ENCODE measurements around the gene GTF2H1. TPM values are rescaled to one million over a fixed set of nuclear protein-coding genes. Genes with fewer than 3 reads are reported as not detected.
A peak's percentile ranks its signal among the peaks of the same experiment; 100 is the strongest.

Gene GTF2H1
- total and polyA plus RNA-seq, 9 of the 15 experiments (the other 6 are each of a cell fraction or from before 2014, with no cell fraction given): 56.9 to 126 (median 92.1) TPM

DNA sequence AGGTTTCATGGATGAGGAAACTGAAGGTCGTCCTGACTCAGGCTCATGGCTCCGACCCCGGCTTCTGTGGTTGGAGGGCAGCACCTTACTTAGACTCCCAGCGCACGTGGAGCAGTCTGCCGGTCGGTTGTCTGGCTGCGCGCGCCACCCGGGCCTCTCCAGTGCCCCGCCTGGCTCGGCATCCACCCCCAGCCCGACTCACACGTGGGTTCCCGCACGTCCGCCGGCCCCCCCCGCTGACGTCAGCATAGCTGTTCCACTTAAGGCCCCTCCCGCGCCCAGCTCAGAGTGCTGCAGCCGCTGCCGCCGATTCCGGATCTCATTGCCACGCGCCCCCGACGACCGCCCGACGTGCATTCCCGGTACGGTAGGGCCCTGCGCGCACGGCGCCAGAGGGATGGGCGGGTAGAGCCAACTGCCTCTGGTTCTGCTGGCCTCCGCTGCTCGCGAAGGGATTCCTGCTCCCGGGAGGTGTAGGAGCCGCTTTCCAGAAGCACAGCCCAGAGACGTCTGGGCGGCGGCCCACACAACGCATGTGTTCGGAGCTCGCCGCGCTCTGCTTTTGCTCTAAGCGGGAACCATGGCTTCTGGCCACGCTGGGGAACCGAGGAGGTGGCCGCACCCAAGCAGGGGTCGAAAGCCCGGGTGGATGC lies 72.0 kb downstream of the GTF2H1 start, which contains the start of gene LDHA (continued):
- TF ChIP-seq CREB1 (IDR thresholded peaks at IDR 0.05): peak; percentile 95
- peak; percentile 94 for TF ChIP-seq CREB1 (CRISPR knock-in tag; IDR thresholded peaks at IDR 0.05)
- no peak for TF ChIP-seq GABPB2 (CRISPR knock-in tag; conservative IDR thresholded peaks at IDR 0.05)
- TF ChIP-seq ZBTB1 (CRISPR knock-in tag; IDR thresholded peaks at IDR 0.05; ENCODE audit: borderline replicate concordance, low read depth): peak; percentile 71
- TF ChIP-seq MBD2 (IDR thresholded peaks at IDR 0.05; ENCODE audit: borderline replicate concordance, low read depth): peak; percentile 79
- TF ChIP-seq ARNT (IDR thresholded peaks at IDR 0.05): 0 out of 4 replicates have a peak, but pooled peaks of 1 of the 2 experiments have one; percentile 47
- peak; percentile 91; the same call in 1 of the 2 replicates for TF ChIP-seq ARID4B (CRISPR knock-in tag; IDR thresholded peaks at IDR 0.05)
- TF ChIP-seq ZNF224 (CRISPR knock-in tag; IDR thresholded peaks at IDR 0.05): peak; percentile 76; the same call in 1 of the 2 replicates
- peak; percentile 83 for TF ChIP-seq NEUROD1 (IDR thresholded peaks at IDR 0.05; ENCODE audit: borderline replicate concordance, low read depth, low read length, partially characterized antibody)
- peak; percentile 99 for TF ChIP-seq POLR2A (conservative IDR thresholded peaks at IDR 0.05)
- TF ChIP-seq, protein P1, sequence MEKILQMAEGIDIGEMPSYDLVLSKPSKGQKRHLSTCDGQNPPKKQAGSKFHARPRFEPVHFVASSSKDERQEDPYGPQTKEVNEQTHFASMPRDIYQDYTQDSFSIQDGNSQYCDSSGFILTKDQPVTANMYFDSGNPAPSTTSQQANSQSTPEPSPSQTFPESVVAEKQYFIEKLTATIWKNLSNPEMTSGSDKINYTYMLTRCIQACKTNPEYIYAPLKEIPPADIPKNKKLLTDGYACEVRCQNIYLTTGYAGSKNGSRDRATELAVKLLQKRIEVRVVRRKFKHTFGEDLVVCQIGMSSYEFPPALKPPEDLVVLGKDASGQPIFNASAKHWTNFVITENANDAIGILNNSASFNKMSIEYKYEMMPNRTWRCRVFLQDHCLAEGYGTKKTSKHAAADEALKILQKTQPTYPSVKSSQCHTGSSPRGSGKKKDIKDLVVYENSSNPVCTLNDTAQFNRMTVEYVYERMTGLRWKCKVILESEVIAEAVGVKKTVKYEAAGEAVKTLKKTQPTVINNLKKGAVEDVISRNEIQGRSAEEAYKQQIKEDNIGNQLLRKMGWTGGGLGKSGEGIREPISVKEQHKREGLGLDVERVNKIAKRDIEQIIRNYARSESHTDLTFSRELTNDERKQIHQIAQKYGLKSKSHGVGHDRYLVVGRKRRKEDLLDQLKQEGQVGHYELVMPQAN (IDR thresholded peaks at IDR 0.05; ENCODE audit: borderline replicate concordance): peak; percentile 91
- TF ChIP-seq ESRRA (IDR thresholded peaks at IDR 0.05; ENCODE audit: borderline replicate concordance, low read depth): peak; percentile 55; the same call in 1 of the 2 replicates
- peak; percentile 96 for TF ChIP-seq ATF2 (CRISPR knock-in tag; IDR thresholded peaks at IDR 0.05)
- TF ChIP-seq, protein P2, sequence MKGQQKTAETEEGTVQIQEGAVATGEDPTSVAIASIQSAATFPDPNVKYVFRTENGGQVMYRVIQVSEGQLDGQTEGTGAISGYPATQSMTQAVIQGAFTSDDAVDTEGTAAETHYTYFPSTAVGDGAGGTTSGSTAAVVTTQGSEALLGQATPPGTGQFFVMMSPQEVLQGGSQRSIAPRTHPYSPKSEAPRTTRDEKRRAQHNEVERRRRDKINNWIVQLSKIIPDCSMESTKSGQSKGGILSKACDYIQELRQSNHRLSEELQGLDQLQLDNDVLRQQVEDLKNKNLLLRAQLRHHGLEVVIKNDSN (CRISPR knock-in tag; IDR thresholded peaks at IDR 0.05): peak; percentile 86
- TF ChIP-seq, protein P3, sequence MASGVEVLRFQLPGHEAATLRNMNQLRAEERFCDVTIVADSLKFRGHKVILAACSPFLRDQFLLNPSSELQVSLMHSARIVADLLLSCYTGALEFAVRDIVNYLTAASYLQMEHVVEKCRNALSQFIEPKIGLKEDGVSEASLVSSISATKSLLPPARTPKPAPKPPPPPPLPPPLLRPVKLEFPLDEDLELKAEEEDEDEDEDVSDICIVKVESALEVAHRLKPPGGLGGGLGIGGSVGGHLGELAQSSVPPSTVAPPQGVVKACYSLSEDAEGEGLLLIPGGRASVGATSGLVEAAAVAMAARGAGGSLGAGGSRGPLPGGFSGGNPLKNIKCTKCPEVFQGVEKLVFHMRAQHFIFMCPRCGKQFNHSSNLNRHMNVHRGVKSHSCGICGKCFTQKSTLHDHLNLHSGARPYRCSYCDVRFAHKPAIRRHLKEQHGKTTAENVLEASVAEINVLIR (CRISPR knock-in tag; IDR thresholded peaks at IDR 0.05): peak; percentile 89
- 0 out of 2 replicates have a peak, but pooled peaks have one; percentile 30 for TF ChIP-seq DMBX1 (CRISPR knock-in tag; IDR thresholded peaks at IDR 0.05; ENCODE audit: borderline replicate concordance)

All from K562 (cell line).